Measurements from ENCODE around the gene ARHGEF28. TPM values are rescaled to one million over a fixed set of nuclear protein-coding genes. Genes with fewer than 3 reads are reported as not detected.

Gene ARHGEF28
- total RNA-seq, 4 donors from 2014 or later, result 9.8 to 18.7 (median 18.6) TPM

- Histone ChIP-seq H3K27me3 (no peaks in the 10 kb centered on the region), H3K27ac (no peak overlapping the region), H3K9me3 (no peaks in the 10 kb centered on the region), H3K4me3 (no peak overlapping the region), H3K36me3 (no peaks in the 10 kb centered on the region), H3K4me1 (no peaks in the 10 kb centered on the region)
- TF ChIP-seq CTCF (IDR thresholded peaks at IDR 0.05) (no peak), EP300 (IDR thresholded peaks at IDR 0.05; ENCODE audit: low read depth) (no peak), POLR2A (IDR thresholded peaks at IDR 0.05) (no peak), POLR2AphosphoS5 (IDR thresholded peaks at IDR 0.05) (no peak)
- intact Hi-C loops (cut with DNase I; ENCODE audit: low total_unique reads), result loop anchor here (2.0 kb wide), 1 partner anchor 31 kb away; no protein-coding TSS in a partner anchor
- no peak for DNase-seq
- 76 to 81% methylated on average over 3 of the region's 3 CpGs for WGBS, 2 donors (ENCODE audit: low coverage in 1 of 2)
- in situ Hi-C loops (cut with MboI; ENCODE audit: low pct_ligation_motif_present in 1 of 4, low pct_unique_long_range_greater_than_20kb in 1 of 4, low sequenced_read_pairs in 3 of 4), result no loop called here
Measured at GRCh38 chr5:73701566-73701965, 75.6 kb downstream of the ARHGEF28 start.

GRCh38 chr5:73702534-73702933 is 76.5 kb downstream of the ARHGEF28 start:
- TF ChIP-seq POLR2AphosphoS5 (IDR thresholded peaks at IDR 0.05), result no peak
- TF ChIP-seq CTCF (IDR thresholded peaks at IDR 0.05), result no peak
- no peak for TF ChIP-seq EP300 (IDR thresholded peaks at IDR 0.05; ENCODE audit: low read depth)
- no peak for TF ChIP-seq POLR2A (IDR thresholded peaks at IDR 0.05)
- in situ Hi-C loops (cut with MboI; ENCODE audit: low pct_ligation_motif_present in 1 of 4, low pct_unique_long_range_greater_than_20kb in 1 of 4, low sequenced_read_pairs in 3 of 4) (no loop called here), intact Hi-C loops (cut with DNase I; ENCODE audit: low total_unique reads) (no loop called here)
- H3K36me3 ChIP-seq, result no peaks in the 10 kb centered on the region
- no peaks in the 10 kb centered on the region for H3K27me3 ChIP-seq
- H3K9me3 ChIP-seq, result no peaks in the 10 kb centered on the region
- DNase-seq, result no peak
- H3K27ac ChIP-seq, result no peak overlapping the region
- 62 to 83% methylated on average over 1 of the region's 1 CpG for WGBS, 2 donors (ENCODE audit: low coverage in 1 of 2)
- H3K4me1 ChIP-seq, result no peaks in the 10 kb centered on the region
- H3K4me3 ChIP-seq, result no peak overlapping the region

GRCh38 chr5:73702951-73703350 is 77.0 kb downstream of the ARHGEF28 start:
- in situ Hi-C loops (cut with MboI; ENCODE audit: low pct_ligation_motif_present in 1 of 4, low pct_unique_long_range_greater_than_20kb in 1 of 4, low sequenced_read_pairs in 3 of 4), result no loop called here
- no peak for DNase-seq
- no peaks in the 10 kb centered on the region for H3K27me3 ChIP-seq
- intact Hi-C loops (cut with DNase I; ENCODE audit: low total_unique reads), result no loop called here
- no peak overlapping the region for H3K27ac ChIP-seq
- H3K36me3 ChIP-seq, result no peaks in the 10 kb centered on the region
- no peaks in the 10 kb centered on the region for H3K4me1 ChIP-seq
- no peak for TF ChIP-seq EP300 (IDR thresholded peaks at IDR 0.05; ENCODE audit: low read depth)
- TF ChIP-seq POLR2AphosphoS5 (IDR thresholded peaks at IDR 0.05), result no peak
- no peak for TF ChIP-seq CTCF (IDR thresholded peaks at IDR 0.05)
- no peak for TF ChIP-seq POLR2A (IDR thresholded peaks at IDR 0.05)
- H3K9me3 ChIP-seq, result no peaks in the 10 kb centered on the region
- no peak overlapping the region for H3K4me3 ChIP-seq

GRCh38 chr5:73705364-73705763 is 79.4 kb downstream of the ARHGEF28 start:
- TF ChIP-seq CTCF (IDR thresholded peaks at IDR 0.05), result no peak
- no peak for TF ChIP-seq EP300 (IDR thresholded peaks at IDR 0.05; ENCODE audit: low read depth)
- no peak for TF ChIP-seq POLR2A (IDR thresholded peaks at IDR 0.05)
- TF ChIP-seq POLR2AphosphoS5 (IDR thresholded peaks at IDR 0.05), result no peak
- no peak for DNase-seq
- Histone ChIP-seq H3K27ac (no peak overlapping the region), H3K9me3 (no peaks in the 10 kb centered on the region), H3K36me3 (no peaks in the 10 kb centered on the region), H3K4me1 (no peaks in the 10 kb centered on the region), H3K27me3 (no peaks in the 10 kb centered on the region), H3K4me3 (no peak overlapping the region)
- intact Hi-C loops (cut with DNase I; ENCODE audit: low total_unique reads) (no loop called here), in situ Hi-C loops (cut with MboI; ENCODE audit: low pct_ligation_motif_present in 1 of 4, low pct_unique_long_range_greater_than_20kb in 1 of 4, low sequenced_read_pairs in 3 of 4) (no loop called here)
